HG02870 (cell line): Measurements from ENCODE around the gene SAMD11.
"Not testable (repeated sequence)": the region's sequence is repeated elsewhere in the genome, so short reads cannot be mapped to it uniquely, and the experiment has no call there.

Source experiments
- ATAC-seq: cut with Tn5 transposase; IDR thresholded peaks from one replicate; pipeline ENCODE4 v1.9.1; 2021; ENCODE audit warnings: mild to moderate bottlenecking, moderate library complexity; ENCODE audit not compliant: unreplicated experiment

Gene SAMD11

GRCh38 chr1:974293-974640, 50.5 kb downstream of the SAMD11 start:
- ATAC-seq = no peak

DNA sequence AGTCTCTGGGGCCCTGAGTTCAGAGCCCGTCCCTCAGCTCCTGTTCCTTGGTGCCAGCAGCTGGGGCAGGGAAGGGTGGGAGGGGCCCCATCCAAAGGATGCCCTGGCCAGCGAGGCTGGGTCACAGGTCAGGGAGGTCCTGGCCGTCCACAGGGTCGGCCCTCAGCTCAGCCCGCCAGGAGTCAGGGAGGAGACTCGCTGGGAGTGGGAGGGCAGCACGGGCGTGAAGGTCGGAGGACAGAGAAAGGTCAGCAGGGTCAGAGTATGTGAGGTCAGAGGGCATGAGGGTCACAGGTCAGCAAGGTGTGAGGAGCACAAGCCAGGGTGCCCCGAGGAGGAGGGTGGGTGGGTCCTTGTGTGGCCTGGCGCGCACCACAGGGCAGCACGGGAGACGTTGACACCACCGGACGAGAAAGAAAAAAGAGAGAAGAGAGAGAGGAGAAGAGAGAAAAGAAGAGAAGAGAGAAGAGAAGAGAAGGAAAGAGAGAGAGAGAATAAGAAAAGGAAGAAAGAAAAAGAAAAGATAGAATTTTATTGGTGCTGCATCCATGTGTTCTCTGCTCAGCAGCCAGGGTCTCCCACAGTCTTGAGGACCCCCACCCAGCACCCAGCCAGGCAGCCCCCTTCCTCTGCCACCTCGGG, 51.1 kb downstream of the SAMD11 start:
- ATAC-seq = no peak

DNA sequence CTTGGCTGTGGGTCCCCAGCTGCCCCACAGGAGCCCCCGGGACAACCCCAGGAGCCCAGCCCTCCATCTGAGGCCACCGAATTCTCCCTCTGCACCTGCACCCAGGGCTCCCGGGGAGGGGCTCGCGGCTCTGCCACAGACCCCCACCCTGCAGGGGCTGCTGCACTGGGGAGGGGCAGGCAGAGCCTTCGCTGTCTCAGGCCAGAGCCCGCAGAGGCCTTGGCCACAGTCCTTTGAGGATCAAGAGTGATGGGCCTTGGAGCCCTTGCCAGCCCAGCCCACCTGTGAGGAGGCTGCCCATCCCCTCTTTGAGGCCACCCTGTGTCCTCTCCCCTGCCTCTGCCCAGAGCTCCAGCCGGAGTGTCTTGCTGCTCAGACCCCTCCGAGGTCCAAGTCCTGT, 51.6 kb downstream of the SAMD11 start:
- no peak for ATAC-seq

DNA sequence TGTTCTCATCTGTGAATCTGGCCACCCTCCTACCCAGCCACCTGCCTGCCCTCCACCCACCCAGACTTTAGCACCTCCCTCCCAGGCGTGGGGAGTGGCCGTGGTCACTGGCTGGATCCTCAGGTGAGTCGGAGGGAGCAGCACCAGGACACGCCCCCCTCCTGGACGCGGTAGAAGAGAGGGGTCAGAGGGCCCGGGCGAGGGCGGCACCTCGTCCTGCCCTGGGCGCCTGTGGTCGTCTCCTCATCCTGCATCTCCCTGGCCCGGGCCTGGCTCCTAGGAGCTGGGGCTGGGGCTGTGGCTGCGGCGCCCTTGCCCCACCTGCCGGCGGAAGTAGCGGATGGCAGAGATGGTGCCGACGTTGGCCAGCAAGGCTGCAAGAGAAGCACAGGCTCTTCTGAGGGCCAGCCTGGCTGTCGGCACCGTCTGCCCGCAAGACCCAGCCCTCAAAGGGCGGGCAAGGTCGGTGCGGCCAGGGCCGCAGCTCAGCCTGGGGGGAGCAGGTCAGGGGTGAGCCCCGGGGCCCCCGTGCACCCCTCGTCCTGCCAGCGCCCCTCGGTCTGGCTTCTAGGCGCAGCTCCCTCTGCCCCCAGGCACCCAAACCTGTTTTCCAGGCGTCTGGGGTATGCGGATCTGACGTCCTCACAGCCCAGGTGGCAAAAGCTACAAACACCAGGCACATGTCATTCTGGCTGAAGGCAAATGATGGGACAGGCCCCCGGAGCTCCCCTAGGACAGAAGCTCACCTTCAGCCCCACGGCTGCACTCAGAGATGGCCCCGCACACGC, 52.4 kb downstream of the SAMD11 start:
- no peak for ATAC-seq

DNA sequence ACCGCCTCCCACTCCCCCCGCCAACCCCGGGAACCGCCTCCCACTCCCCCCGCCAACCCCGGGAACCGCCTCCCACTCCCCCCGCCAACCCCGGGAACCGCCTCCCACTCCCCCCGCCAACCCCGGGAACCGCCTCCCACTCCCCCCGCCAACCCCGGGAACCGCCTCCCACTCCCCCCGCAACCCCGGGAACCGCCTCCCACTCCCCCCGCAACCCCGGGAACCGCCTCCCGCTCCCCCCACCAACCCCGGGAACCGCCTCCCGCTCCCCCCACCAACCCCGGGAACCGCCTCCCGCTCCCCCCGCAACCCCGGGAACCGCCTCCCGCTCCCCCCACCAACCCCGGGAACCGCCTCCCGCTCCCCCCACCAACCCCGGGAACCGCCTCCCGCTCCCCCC, 53.1 kb downstream of the SAMD11 start:
- not testable (repeated sequence) for ATAC-seq

DNA sequence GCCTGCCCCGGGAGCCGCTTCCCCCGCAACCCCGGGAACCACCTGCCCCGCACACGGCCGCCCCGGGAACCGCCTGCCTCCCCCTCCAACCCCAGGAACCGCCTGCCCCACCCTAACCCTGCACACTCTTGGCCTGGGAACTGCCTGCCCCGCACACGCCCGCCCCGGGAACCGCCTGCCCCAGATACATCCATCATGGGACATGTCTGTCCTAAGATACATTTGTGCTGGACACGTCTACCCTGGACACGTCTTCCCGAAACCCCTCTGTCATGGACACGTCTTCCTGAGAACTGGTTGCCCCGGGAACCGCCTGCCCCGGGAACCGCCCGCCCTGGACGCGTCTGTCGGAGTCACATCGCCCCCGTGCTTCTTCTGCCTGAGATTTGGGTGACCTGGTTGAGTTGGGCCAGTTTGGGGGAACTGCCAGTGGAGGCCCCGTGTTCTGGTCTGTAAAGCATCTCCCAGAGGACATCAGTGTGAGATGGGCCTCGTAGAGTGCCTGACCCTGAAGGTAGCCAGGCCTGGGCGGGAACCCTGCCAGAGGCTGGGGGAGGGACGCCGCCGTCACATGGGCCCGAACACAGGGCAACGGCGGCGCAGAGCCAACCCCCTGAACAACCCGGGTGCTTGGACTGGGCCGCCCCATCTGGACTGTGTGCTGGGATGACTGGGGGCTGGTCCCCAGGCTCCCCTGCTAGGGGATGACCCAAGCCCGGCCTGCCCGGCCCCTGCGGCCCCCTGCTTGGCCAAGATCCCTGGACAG, 54.5 kb downstream of the SAMD11 start:
- ATAC-seq = no peak

DNA sequence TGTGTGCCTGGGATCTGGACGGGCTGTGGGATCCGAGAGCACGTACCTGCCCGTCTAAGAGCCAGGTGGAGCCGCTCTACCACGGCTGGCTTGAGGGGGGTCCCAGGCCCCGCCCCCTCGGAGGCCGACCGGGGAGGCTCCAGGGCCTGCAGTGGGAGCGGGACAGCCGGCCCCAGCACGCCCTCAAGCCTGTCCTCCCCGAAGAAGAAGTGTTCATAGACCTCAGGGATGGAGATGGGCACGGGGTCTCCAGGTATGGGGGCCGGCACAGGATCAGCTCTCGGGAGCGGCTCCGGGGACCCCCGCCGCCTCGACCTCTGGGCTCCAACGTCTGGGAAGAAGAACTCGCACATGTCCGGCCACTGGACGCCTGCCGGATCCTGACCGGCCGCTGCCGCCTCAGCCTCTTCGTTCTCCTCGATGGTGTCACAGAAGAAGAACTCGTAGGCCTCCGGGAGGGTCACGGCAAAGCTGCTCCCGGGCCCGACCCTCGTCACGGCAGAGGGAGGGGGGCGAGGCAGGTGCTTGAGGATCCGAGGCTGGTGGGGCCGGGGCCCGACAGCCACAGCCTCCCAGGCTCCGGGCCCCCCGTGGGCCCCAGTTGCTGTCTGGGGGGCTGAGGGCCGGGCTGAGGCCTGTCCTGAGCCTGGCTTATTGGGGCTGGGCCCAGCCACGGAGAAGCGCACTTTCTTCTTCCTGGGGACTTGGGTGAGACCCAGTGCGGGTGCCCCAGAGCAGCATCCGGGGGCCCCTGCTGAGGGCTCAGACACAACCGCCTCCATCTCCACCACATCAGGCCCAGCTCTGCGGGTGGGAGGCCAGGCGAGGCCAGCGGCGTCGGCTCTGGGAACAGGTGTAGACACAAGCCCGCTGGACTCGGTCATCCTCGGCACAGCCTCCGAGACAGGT, 55.4 kb downstream of the SAMD11 start:
- ATAC-seq = no peak

GRCh38 chr1:979744-980072, 56.0 kb downstream of the SAMD11 start:
- no peak for ATAC-seq

GRCh38 chr1:980137-980571, 56.4 kb downstream of the SAMD11 start:
- ATAC-seq = no peak

GRCh38 chr1:980602-981395, 57.1 kb downstream of the SAMD11 start:
- no peak for ATAC-seq

- ATAC-seq = no peak
Measured at GRCh38 chr1:981491-981954, 57.8 kb downstream of the SAMD11 start.

GRCh38 chr1:981955-982558, 58.3 kb downstream of the SAMD11 start, which contains the start of gene PERM1:
PERM1 (minus strand) TSS chr1:982093; CDS start chr1:981029, 1,064 bp downstream.
- ATAC-seq = no peak

GRCh38 chr1:982765-983436, 59.2 kb downstream of the SAMD11 start:
- ATAC-seq = no peak

DNA sequence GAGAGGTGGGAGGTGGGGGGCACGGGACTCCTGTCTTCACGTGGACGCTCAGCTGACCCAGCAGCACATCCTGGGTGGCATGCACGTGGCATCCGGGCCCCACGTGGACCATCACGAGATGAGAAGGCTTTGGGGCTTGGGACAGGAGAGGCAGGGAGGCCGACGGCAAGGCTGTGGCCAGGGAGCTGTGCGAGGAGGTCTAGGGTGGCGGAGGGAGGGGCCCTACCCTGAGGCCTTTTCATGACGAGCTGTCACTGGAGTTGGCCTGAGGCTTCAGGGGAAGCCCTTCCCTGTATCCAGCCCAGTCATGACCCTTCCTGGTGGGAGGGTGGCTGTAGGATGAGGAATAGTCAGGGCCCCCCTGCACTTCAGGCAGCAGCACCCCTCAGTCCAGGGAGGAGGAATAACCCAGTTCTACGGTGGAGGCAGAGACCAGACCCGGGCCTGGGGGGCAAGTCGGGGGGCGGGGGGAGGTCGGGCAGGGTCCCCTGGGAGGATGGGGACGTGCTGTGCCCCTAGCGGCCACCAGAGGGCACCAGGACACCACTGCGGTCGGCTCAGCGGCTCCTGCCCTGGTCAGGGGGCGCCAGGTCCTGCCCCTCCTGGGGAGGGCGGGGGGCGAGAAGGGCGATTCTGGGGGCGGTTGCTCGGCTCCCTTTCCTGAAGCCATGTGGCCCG, 60.2 kb downstream of the SAMD11 start:
- no peak for ATAC-seq

DNA sequence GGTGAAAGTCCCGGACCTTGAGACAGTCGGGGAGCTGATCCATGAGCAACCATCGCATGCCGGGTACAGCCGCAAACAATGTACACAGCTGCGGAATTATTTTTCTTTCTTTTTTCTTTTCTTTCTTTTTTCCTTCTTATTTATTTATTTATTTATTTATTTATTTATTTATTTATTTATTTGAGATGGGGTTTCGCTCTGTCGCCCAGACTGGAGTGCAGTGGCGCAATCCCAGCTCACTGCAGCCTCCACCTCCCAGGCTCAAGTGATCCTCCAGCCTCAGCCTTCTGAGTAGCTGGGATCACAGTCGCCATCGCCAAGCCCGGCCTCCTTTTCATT, 60.7 kb downstream of the SAMD11 start:
- no peak for ATAC-seq

DNA sequence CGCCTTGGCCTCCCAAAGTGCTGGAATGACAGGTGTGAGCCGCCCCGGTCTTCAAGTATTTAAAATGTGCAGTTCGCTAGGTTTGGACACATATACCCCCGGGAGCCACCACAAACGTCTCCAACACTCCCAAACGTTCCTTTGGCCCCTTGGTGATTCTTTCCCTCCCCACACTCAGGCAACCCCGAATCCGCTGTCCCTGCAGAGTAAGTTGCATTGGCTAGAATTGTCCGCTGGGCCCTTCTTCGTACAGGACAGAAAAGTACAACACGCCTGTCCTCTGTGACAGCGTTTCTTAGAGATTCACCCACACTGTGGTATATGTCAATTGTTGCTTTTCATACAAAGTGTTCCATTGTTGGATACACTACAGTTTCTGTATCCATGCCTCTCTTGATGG, 61.4 kb downstream of the SAMD11 start:
- no peak for ATAC-seq

DNA sequence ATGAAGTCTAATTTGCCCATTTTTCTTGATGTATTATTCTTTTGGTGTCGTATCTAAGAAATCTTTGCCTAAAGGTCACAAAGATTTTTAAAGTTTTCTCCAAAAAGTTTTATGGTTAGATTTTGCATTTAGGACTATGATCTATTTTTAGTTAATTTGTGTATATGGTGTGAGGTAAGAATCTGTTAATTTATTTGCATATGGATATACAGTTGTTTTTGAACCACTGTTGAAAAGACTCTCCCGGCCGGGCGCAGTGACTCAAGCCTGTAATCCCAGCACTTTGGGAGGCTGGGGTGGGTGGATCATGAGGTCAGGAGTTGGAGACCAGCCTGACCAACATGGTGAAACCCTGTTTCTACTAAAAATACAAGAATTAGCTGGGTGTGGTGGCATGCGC, 64.3 kb downstream of the SAMD11 start:
- not testable (repeated sequence) for ATAC-seq

DNA sequence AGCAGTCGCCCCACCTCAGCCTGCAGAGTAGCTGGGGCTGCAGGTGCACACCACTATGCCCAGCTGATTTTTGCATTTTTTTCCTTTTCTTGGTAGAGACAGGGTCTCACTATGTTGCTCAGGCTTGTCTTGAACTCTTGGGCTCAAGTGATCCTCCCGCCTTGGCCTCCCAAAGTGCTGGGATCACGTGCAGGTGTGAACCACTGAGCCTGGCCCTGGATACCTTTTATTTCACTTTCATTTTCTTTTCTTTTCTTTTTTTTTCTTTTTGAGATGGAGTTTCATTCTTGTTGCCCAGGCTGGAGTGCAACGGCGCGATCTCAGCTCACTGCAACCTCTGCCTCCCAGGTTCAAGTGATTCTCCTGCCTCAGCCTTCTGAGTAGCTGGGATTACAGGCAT, 67.6 kb downstream of the SAMD11 start:
- ATAC-seq = not testable (repeated sequence)

GRCh38 chr1:991895-992294, 68.2 kb downstream of the SAMD11 start:
- ATAC-seq = no peak
